Skin epidermis (tissue), 12 donors: ENCODE data around the gene CEP83.

Experiments
- H3K27ac ChIP-seq, 21 experiments: fragments of 200-600 bp; sonication (generic) in 11 of 21; one replicate each; pipeline ENCODE4 v1.5.0; 2020; ENCODE audit warnings: mild to moderate bottlenecking in 3 of 21, inconsistent platforms in 2 of 21, moderate library complexity in 2 of 21
- H3K4me3 ChIP-seq, 7 experiments: fragments of 200-600 bp; sonication (generic) in 2 of 7; one replicate each; pipeline ENCODE4 v1.5.0; 2020; ENCODE audit warnings: inconsistent platforms in 2 of 7, mild to moderate bottlenecking in 2 of 7, moderate library complexity in 1 of 7

Gene CEP83

DNA sequence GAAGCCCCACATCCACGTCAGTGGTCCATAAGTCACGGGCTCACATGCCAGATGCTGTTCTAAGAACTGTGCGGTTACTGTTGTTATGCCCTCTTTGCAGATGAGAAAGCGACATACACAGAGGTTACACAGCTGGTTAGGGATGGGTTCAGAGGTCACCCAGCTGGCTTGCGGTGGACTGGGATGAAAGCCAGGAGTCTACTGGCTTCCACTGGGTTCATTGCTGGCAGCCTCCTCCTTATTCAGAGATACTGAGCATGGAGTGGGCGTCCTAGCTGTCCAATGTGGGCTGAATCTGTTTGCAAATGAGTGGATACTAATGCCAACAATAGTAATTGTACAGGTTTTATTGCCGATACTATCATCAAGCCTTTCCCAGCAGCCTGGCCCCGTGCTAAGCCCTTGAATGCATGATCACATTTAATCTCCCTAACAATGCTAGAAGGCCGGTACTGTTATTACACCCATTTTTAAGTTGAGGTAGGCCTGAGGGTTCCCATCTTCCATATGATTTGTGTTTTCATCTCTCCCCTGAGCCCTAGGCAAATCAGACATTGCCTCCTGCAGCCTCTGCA, 182.2 kb downstream of the CEP83 start:
- no peak overlapping the region for H3K4me3 ChIP-seq
- H3K27ac ChIP-seq, result no peak overlapping the region

DNA sequence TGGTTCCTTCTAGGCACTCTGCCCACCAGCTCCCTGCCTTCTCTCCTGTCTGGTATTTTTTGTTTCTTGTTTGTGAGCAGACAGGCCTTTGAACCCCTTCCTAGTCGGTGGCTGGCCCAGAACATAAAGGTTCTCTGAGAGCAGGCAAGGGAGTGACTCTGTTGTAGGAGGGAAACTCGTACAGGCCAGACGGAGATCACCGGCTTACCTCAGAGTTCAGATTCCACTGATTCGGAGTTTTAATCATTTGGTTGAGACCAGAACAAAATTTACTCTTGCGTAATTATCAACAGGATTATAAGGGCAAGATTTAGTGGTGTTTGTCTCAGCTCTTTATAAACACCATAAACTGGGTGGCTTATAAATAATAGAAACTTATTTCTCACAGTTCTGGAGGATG, 182.9 kb downstream of the CEP83 start:
- no peak overlapping the region for H3K4me3 ChIP-seq
- H3K27ac ChIP-seq, result no peak overlapping the region

DNA sequence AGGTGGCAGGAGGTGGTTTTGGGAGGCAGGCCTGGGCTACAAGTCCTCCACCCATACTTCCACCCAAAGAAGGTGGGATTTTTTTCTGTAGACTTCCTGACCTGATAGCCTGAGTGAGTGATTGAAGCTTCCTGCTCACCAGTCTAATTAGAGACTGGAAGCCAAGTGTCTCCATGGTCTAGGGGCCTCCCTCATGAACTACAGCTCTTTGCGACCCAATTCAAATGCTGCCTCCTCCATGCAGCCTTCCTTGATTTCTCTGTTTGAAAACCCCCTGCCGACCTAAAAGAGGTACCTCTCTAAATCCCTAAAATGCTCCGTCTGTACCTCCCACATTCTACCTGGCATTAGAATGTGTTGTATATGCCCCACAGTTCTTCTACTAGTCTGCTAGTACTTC, 186.4 kb downstream of the CEP83 start:
- no peak overlapping the region for H3K27ac ChIP-seq
- H3K4me3 ChIP-seq, result no peak overlapping the region

DNA sequence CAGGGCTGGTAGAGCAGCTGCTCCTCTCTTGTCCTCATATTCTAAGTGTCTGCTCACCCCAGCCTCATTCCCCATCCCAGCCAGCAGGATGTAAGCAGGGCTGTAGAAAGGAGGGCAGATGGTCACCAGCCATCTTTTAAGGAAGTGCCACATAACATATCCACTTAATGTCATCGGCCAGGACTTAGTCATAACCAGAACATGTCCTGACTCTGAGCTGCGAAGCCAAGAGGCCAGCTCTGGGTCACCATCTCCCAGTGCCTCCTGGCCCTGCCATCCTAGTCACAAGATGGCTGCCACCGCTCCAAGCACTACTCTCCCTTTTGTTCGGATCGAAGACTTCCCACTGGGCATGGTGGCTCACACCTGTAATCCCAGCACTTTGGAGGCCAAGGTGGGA, 187.4 kb downstream of the CEP83 start:
- H3K4me3 ChIP-seq, result no peak overlapping the region
- H3K27ac ChIP-seq, result no peak overlapping the region

DNA sequence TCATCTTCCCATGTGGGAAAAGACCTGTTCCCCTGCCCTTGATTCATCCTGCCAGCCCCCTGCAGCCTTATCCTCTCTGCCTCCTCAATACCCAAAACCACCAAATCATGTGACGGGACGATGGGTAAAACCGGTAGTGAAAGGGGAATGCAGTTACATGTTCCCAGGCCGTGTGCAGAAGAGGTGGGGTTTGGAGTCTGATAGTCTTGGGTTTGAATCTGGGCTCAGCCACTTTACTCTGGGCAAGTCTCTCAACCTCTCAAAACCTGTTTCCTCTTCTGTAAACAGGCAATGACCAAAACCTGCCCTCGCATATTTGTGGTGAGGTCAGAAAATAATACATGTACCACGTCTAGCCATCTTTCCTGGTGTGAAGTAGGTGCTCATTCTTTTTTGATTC, 188.3 kb downstream of the CEP83 start:
- Histone ChIP-seq H3K27ac (peak overlapping the region in 1 of 21 experiments; percentile 23), H3K4me3 (no peak overlapping the region)

DNA sequence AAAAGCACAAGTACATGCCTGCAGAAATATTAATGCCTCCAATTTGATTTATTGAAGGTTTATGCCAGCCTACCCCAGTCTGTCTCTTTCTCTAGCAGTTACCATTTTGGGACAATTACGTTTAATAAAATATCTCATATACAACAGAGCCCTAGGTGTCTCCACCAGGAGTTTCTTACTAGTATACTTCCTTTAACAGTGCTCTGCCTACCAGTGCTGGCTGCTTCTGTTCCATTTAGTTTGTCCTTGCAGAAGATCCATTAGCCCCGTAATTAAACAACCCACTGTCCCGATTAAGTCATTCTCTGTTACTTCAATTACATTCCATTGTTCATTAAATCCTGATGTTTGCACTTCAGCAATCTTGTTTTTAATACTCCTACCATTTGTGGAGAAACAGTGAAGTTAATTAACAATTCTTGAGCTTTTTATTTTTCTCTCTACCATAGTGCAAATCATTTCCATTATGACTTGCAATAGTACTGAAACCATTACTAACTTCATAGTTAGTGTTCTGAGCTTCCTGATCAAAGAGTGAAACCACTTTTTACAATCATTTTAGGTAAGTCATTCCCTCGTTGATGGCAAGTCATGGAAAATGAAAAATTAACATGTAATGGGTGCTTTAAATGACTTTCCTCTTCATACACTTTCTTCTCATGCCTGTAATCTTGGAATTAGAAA, 190.2 kb downstream of the CEP83 start:
- no peak overlapping the region for H3K27ac ChIP-seq
- no peak overlapping the region for H3K4me3 ChIP-seq

DNA sequence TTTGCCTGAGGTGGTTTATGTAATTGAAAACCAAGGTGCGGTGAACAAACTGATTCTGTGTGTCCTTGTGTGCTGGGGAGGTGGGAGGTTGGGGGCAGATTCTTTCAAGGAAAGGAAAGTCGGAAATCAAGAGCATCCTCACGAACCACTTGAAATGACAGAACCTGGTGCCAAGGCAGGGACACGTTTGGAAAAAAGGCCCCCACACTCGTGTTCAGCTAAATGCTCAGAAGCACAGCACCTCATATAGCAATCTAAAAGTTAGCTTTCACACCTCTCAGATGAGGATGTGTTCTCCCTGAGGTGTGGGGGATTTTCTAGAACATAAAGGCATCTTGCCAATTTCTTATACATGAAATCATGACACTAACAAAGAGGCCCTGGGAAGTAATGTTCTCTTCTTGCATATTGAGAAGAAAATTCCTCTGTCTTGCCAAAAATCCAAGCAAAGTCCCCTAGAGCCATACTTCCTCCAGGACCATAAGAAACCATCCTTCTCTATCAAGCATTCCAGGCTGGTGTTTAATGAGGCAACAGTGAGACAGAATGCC, 191.7 kb downstream of the CEP83 start:
- H3K4me3 ChIP-seq, result no peak overlapping the region
- H3K27ac ChIP-seq, result peak overlapping the region in 15 of 21 experiments; percentile 5 to 91 (median 71)

DNA sequence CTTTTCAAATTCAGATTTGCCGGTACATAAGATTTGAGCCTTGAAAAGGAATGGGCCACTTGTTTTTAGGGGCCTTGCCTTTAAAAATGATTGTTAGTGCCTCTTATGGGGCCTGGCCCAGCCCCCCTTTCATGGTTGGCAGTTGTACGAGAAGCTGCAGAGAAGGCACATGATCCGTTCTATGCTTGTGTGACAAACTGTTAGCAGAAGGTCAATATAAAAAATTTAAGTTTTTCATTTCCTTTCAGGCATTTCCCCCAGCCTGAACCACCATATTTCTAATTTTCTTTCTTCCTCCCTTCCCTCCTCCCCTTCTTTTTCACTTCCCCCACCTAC, 192.2 kb downstream of the CEP83 start:
- Histone ChIP-seq H3K4me3 (no peak overlapping the region), H3K27ac (peak overlapping the region in 17 of 21 experiments; percentile 5 to 91 (median 53))

DNA sequence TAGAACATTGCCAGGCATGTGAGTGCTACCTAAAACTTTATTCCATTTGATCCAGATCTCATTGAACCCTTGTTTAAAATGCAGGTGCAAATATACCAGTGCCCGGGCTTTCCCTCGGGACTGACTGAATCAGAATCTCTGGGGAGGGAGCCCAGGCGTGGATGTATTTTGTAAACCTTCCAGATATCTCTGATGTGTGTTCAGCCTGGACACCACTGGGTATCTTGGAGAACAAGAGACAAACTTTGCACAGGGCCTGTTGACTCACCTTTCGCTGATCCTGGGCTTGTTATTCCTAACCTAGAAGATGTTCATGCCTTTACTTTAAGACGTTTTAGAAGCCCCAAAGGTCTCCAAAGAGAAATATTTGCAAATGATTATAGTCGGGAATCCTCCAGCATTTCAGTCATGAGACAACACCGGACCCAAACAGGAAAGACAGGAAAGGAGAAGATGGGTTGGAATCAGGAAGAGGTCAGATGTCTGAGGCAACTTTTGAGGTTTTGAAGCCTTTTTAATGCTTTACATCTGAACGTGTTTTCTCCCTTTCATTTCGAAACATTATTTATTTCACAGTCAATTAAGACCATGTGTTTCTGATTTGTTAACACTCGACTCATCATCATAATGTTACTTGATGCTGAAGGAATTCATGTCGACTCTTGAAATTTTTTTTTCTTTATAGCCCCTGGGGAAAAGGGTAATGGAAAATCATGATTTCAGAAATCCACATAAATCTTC, 192.7 kb downstream of the CEP83 start:
- Histone ChIP-seq H3K27ac (peak overlapping the region in 18 of 21 experiments; percentile 11 to 91 (median 60)), H3K4me3 (no peak overlapping the region)

DNA sequence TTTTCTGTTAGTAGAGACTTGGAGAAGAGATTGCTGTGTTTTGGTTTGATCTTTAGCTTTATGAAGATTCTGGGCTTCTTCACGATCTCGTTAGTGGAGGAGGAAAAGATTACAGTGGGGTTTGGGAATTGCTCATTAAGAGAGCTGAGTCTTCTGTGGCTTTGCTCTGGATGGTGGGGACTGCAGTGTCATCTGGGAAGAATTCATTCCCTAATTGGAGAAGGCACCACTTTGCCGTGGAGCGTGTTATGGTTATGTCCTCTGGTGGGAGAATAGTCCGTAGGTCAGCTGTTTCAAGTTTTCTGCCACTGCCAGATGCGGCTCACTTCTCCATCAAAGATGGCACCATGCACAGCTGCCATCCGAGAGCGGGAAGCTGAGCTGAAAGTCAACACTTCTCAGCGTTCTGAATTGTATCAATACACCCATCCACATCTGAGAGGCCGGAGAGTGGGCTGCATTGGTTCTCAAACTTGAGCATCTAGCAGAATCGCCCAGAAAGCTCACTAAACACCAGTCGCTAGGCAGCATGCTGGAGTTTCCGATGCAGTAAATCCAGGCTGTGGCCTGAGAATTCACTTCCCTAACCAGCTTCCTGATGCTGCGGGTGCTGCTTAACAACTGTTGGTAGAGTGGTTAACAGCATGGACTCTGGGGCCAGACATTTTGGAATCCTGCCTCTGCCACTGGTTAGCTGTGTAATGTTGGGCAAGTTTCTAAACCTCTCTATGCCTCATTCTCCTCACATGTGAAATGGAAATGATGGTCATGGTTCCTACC, 193.5 kb downstream of the CEP83 start:
- H3K27ac ChIP-seq, result peak overlapping the region in 15 of 21 experiments; percentile 5 to 91 (median 65)
- no peak overlapping the region for H3K4me3 ChIP-seq

DNA sequence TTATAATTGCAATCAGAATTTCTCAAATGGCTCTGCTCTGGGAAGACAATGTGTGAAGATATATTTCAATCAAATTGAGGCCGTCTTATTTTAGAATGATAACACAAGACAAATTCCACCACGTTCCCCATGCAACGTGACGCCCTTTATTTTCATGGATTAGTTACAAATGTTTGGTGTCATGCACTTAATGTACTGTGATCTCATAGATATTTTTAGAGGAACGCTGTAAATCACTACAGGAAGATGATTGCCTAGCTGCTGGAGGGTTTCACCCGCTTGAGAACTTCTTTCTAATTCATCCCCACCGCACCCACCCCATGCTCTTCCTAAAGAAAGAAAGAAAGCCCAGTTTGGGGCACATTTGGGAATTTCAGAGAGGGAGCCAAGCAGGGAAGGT, 194.1 kb downstream of the CEP83 start:
- H3K27ac ChIP-seq, result peak overlapping the region in 7 of 21 experiments; percentile 11 to 91 (median 75)
- H3K4me3 ChIP-seq, result no peak overlapping the region

DNA sequence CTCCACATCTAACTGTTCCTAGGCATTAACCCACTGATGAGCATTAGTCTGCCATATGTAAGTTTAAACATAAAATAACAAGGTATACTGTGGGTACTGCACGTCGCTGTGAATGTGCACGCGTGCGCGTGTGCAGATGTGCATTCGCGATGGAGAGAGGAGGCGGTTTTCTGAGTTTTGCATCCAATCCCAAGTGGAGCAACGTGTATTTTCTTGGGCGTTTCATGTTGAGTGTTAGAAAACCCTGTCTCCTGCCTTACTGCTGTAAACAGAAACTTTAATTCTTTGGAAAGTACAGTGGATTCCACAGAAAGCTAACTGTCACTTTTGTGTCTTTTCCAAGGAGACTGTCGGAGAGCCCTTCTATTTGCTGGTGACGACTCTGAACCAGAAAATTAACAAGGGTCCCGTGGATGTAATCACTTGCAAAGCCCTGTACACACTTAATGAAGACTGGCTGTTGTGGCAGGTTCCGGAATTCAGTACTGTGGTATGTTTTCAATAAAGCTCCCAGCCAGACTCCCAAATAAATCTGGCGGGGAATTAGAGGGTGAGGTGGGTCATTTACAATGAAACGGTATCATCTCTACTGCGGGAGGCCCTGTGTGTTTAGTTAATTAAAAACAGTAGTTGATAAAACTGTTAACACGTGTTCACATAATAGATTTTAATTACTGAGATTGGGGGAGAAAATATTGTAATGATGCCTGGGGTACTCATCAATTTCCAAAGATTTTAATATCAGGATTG, 194.8 kb downstream of the CEP83 start:
- peak overlapping the region in 8 of 21 experiments; percentile 18 to 95 (median 80) for H3K27ac ChIP-seq
- H3K4me3 ChIP-seq, result no peak overlapping the region

DNA sequence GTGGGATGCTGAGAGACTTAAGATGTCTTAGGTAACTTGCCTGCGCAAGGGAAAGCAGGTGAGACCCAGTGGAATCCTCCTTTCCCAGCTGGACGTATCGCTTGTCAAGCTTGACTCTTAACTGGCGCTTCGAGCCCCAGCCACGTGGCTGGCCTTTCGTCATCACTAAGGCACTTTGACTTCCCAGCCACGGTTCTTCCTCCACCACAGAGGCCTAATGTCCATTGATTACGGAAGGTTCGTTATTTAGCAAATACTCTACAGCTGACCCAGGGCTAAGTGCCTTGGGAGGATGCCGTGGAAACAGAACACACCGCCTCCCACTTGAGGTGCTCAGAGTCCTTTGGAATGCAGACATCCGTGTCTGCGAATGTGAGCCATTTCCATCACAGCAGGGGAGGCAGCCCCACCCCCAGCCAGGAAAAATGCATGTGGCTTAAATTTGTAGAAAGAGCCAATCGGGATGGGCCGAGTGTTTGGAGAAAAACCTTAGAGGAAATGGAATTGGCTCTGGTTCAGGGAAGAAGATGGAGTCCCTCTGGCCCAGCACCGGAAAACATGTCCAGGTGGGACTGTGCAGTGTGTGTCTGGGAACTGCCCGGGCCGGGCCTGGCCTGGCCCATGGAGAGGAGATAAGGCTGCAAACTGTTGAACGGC, 195.6 kb downstream of the CEP83 start:
- H3K27ac ChIP-seq, result peak overlapping the region in 13 of 21 experiments; percentile 24 to 95 (median 79)

DNA sequence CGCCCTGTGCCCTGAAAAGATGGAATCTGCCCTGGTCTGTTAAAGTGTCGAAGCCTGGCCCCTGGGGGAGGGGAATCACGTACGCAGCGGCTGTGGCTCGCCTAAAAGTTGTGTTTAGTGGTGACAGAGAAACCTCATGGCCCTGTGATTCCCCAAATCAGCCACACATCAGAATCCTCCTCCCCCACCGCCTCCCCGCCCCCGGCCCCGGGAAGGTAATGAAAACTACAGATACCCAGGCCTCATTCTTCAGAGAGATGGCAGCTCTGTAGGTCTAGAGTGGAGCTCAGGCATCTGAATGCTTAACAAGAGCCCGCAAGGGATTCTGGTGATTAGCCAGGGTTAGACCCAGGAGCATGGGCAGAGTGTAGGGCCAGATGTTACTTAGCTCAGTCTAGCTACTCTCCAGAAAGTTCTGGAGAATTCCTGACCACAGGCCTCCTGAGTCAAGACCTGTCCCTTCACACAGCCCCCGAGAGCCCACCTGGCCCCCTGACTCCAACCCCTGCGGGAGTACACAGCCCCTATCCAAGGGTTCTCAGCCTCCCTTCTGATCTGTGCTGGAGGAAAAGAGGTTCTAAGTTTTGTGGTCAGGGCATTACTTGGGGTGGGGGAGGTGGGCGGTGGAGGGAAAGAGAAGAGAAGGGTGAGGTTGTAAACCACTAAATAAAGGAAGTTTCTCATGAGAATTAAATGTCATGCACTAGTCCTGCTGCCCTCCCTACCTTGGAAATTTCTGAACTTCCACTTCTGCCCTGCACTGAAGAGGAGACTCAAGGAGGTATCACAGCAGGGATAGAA, 196.5 kb downstream of the CEP83 start:
- H3K4me3 ChIP-seq, result peak overlapping the region; percentile 35 to 56 (median 38)
- peak overlapping the region in 20 of 21 experiments; percentile 48 to 95 (median 78) for H3K27ac ChIP-seq

More for the DNA sequence above, 195.6 kb downstream of the CEP83 start:
- no peak overlapping the region for H3K4me3 ChIP-seq

DNA sequence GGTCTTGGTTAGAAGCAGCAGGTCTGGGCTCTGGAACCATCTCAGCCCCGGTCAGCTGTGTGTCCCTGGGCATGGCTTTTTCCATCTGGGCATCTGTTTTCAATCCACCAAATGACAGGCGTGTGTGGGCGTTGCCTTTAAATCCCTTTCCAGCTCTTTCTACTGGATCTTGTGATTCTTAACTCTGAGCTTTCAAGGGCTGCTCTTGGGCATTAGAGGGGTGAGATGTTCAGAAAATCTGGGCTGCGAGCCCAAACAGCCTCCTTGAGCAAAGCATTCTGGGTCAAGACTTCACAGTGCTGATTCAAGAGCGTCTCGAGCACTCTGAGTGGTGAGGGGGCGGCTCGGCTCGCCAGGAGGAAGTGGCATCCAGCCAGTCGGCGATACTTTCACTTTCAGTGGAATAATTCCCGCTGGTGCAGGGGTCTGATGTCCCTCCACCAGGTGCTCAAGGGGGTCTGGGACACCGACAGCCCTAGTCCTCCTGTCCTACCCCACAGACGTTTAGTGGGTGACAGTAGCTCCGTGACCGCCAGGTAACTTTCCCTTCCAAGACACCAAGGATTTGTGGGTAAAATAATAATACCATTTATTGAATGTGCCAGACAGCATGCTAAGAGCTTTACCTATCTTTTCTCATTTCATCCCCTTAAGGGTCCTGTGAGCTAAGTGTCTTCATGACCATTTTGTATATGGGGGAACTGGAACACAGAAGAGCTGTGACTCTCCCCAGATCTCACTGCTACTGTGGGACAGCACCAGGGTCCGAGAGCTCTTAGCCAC, 197.2 kb downstream of the CEP83 start:
- H3K27ac ChIP-seq, result peak overlapping the region in 20 of 21 experiments; percentile 48 to 95 (median 78)
- H3K4me3 ChIP-seq, result peak overlapping the region; percentile 35 to 56 (median 38)

DNA sequence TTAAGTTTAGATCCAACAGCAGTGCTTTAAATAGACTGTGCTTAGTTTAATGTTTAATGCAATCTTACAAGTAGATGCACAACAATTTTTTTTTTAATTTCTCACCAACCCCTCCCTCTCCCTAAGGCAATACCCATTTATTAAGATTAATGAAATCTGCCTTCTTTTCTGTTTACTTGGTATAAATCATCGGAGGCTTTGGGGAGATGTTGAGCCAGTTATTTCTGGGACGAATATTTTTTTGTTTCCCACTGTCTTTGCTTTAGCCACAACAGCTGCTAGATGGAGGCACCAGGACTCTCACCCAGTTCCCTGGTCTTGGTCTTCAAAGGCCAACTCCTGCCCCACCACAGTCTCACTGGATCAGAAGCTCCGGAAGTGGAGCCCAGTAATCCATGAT, 197.9 kb downstream of the CEP83 start:
- Histone ChIP-seq H3K27ac (peak overlapping the region in 19 of 21 experiments; percentile 67 to 95 (median 79)), H3K4me3 (peak overlapping the region in 5 of 7 experiments; percentile 35 to 56 (median 46))

DNA sequence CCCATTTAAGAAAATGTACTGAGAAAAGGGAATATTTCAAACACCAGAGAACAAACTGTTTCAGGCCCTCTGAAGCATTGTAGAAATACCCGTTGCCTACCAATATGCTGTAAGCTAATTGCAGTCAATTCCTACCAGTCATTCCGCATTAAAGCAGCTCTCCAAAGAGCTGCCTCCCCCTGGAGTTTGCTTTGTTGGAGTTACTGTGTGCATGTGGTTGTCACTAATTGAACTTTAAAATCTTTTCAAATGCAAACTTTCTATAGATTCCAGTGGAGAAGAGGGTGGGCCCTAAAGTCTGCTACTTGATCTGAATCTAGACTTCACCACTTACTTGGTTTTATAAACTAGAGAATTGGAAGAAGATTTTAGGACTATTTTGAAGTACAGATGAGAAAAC, 198.5 kb downstream of the CEP83 start:
- Histone ChIP-seq H3K27ac (peak overlapping the region in 4 of 21 experiments; percentile 80 to 95 (median 90)), H3K4me3 (no peak overlapping the region)
